GM21526 (cell line): ENCODE results near the gene C16orf46.

Source experiments
- ATAC-seq: cut with Tn5 transposase; IDR thresholded peaks from one replicate; pipeline ENCODE4 v1.9.1; 2021; ENCODE audit warnings: moderate library complexity; ENCODE audit not compliant: unreplicated experiment, low FRiP score

C16orf46 gene

GRCh38 chr16:81026429-81026828, 50.6 kb downstream of the C16orf46 start:
- ATAC-seq = no peak

GRCh38 chr16:81018496-81018895, 58.5 kb downstream of the C16orf46 start:
- no peak for ATAC-seq

- no peak for ATAC-seq
Measured at GRCh38 chr16:81014672-81015071, 62.4 kb downstream of the C16orf46 start.

- no peak for ATAC-seq
Measured at GRCh38 chr16:81012974-81013373, 64.1 kb downstream of the C16orf46 start.
